ENCODE data around the gene NOP16. TPM values are rescaled to one million over a fixed set of nuclear protein-coding genes. Genes with fewer than 3 reads are reported as not detected.

Gene NOP16
- total and polyA plus RNA-seq, 8 donors = 4.3 to 55.8 (median 30.9) TPM; not detected in 1

- WGBS, 5 donors = 83 to 92% (median 89%) methylated on average over 11 to 13 of the region's 13 CpGs
- no peak for DNase-seq
- Histone ChIP-seq H3K27ac (peak overlapping the region in 3 of 5 donors; percentile 5 to 43 (median 19)), H3K27me3 (no peaks in the 10 kb centered on the region), H3K36me3 (peaks cover 0 to 51% (median 36%) of the 10 kb centered on the region in 4 donors), H3K4me1 (peaks cover 0 to 16% (median 5%) of the 10 kb centered on the region in 4 donors), H3K4me3 (no peak overlapping the region), H3K9me3 (no peaks in the 10 kb centered on the region)
- intact Hi-C loops (cut with DNase I; ENCODE audit: low total_unique reads) = no loop called here
- TF ChIP-seq POLR2AphosphoS5 (IDR thresholded peaks at IDR 0.05) (no peak), POLR2A (IDR thresholded peaks at IDR 0.05) (no peak), EP300 (IDR thresholded peaks at IDR 0.05) (no peak), CTCF (IDR thresholded peaks at IDR 0.05) (no peak)
These were observed 16.5 kb downstream of the NOP16 start for GRCh38 chr5:176371621-176372539.

- no peak for TF ChIP-seq CTCF (IDR thresholded peaks at IDR 0.05)
- TF ChIP-seq POLR2A (IDR thresholded peaks at IDR 0.05) = no peak
- TF ChIP-seq POLR2AphosphoS5 (IDR thresholded peaks at IDR 0.05) = no peak
- TF ChIP-seq EP300 (IDR thresholded peaks at IDR 0.05) = no peak
- H3K27me3 ChIP-seq = peaks cover 0 to 12% (median 6%) of the 10 kb centered on the region in 3 donors
- no peak overlapping the region for H3K27ac ChIP-seq
- peaks cover 0 to 51% (median 33%) of the 10 kb centered on the region in 4 donors for H3K36me3 ChIP-seq
- no peak for DNase-seq
- H3K4me1 ChIP-seq = peaks cover 6 to 30% (median 17%) of the 10 kb centered on the region in 4 donors
- H3K4me3 ChIP-seq = no peak overlapping the region
- intact Hi-C loops (cut with DNase I; ENCODE audit: low total_unique reads) = no loop called here
- H3K9me3 ChIP-seq = no peaks in the 10 kb centered on the region
- WGBS, 5 donors = 73 to 84% (median 79%) methylated on average over 8 of the region's 8 CpGs
These were observed 18.3 kb downstream of the NOP16 start for GRCh38 chr5:176369934-176370711.

GRCh38 chr5:176368726-176369125 lies 19.7 kb downstream of the NOP16 start:
- Histone ChIP-seq H3K4me3 (no peak overlapping the region), H3K27ac (no peak overlapping the region), H3K27me3 (peaks cover 0 to 12% (median 6%) of the 10 kb centered on the region in 3 donors), H3K36me3 (peaks cover 0 to 51% (median 33%) of the 10 kb centered on the region in 4 donors), H3K9me3 (no peaks in the 10 kb centered on the region), H3K4me1 (peaks cover 6 to 36% (median 24%) of the 10 kb centered on the region in 4 donors)
- TF ChIP-seq POLR2AphosphoS5 (IDR thresholded peaks at IDR 0.05) (no peak), EP300 (IDR thresholded peaks at IDR 0.05) (no peak), CTCF (IDR thresholded peaks at IDR 0.05) (no peak), POLR2A (IDR thresholded peaks at IDR 0.05) (no peak)
- intact Hi-C loops (cut with DNase I; ENCODE audit: low total_unique reads) = no loop called here
- 90 to 97% (median 95%) methylated on average over 10 to 13 of the region's 13 CpGs for WGBS, 5 donors
- DNase-seq = no peak

DNA sequence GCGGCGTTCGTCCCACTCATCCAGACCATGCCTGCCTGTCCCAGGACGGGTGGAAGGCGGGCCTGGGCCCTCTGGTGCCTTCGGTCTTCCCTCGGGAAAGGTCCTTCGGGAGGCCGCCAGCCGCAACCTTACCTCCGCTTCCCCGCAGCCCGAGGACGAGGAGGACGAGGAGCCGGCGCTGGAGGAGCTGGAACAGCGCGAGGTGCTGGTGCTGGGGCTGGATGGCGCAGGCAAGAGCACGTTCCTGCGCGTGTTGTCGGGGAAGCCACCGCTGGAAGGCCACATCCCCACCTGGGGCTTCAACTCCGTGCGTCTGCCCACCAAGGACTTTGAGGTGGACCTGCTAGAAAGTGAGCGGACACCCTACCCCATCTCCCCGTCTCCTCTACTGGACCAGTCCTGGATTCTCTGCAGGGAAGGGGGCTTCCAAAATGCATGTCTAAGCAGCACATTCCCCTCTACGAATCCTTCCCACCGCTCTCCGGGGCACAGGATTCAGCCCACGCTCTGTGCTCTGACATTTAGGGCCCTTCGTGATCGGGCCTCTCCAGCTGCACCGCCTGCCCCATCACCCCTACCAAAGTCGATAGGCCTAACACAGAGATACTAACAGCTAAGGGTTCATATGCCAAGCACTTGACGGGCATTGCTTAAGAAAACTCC lies 22.0 kb downstream of the NOP16 start:
- Histone ChIP-seq H3K9me3 (no peaks in the 10 kb centered on the region), H3K27ac (peak overlapping the region in 4 of 5 donors; percentile 48 to 83 (median 60)), H3K36me3 (peaks cover 0 to 39% (median 26%) of the 10 kb centered on the region in 4 donors), H3K27me3 (peaks cover 0 to 12% (median 6%) of the 10 kb centered on the region in 3 donors), H3K4me3 (peak overlapping the region; percentile 70 to 92 (median 82)), H3K4me1 (peaks cover 6 to 27% (median 26%) of the 10 kb centered on the region in 4 donors)
- no peak for DNase-seq
- intact Hi-C loops (cut with DNase I; ENCODE audit: low total_unique reads) = no loop called here
- 49 to 84% (median 63%) methylated on average over 18 to 38 of the region's 38 CpGs for WGBS, 5 donors
- no peak for TF ChIP-seq EP300 (IDR thresholded peaks at IDR 0.05)
